ENCODE results near the gene FOXL3.

Gene FOXL3

DNA sequence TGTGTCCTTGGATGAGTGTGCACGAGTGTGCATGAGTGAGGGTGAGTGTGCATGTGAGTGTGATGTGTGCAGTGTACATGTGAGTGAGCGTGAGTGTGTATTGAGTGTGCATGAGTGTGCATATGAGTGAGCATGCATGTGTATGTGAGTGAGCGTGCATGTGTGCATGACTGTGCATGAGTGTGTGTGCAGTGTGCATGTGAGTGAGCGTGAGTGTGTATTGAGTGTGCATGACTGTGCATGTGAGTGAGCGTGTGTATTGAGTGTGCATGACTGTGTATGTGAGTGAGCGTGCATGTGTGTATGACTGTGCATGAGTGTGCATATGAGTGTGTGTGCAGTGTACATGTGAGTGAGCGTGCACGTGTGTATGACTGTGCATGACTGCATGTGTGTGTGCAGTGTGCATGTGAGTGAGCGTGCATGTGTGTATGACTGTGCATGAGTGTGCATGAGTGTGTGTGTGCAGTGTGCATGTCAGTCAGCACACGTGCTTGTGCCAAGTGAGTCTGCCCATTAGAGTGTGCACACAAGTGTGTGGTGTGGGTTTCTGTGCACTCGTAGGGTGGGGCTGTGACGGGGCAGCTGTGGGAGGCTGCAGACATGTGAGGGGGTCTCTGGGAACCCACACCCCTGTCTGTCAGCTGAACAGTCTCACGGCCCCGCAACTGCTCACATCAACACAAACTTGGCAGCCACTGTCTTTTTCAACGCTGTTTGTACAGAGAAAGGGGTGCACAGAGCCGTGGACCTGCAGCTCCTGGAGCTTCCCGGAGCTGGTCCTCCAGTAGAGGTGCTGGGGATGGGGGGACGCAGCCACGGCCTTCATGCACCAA, 14.8 kb downstream of the FOXL3 start:
- DNase-seq: no peak

DNA sequence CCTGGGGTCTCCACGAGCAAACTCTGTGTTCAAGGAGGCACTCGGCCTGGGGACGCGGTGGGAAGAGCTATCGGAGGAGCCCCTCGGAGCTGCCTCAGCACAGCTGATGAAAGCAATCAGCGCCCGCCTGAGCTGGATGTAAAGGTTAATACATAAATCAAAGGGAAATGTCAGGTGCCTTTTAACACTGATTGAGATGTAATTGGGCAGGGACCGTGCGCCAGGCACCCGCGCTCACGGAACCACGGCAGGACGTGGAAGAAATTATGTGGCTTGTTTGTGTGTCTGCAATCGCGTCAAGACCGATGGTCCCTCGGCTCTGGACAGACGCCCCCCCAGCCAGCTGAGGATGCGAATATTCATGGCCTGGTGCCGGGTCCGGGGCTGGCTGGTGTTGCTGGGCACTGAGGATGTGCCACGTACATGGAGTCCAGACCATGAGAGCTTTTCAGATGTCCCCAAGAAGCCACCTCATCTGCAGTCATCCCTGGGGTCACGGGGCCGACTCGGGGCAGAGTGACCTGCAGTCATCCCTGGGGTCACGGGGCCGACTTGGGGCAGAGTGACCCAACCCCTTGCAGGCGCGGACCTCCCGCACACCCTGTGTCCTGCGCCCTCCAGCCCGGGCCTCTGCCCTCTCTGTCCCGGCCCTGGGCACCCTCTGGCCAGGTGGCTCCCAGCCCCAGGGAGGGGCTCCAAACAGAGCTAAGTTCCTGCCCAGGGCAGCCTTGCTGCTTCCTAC, 15.6 kb downstream of the FOXL3 start:
- no peak for DNase-seq

DNA sequence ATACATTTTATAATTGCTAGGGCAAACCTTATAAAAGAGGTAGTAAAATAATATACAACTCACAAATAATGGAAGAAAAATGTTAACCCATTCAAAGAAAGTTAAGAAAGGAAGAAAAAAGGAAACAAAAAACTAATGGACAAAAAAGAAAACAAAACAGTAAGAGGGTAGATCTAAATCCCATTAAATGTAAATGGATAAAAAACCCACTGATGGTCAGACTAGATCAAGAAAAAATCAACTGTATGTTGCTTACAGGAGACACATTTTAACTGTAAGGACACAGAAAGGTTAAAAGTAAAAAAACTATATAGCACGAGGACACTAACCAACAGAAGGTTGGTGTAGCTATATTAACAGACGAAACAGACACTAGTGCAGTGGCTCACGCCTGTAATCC, 18.0 kb downstream of the FOXL3 start:
- no peak for DNase-seq

DNA sequence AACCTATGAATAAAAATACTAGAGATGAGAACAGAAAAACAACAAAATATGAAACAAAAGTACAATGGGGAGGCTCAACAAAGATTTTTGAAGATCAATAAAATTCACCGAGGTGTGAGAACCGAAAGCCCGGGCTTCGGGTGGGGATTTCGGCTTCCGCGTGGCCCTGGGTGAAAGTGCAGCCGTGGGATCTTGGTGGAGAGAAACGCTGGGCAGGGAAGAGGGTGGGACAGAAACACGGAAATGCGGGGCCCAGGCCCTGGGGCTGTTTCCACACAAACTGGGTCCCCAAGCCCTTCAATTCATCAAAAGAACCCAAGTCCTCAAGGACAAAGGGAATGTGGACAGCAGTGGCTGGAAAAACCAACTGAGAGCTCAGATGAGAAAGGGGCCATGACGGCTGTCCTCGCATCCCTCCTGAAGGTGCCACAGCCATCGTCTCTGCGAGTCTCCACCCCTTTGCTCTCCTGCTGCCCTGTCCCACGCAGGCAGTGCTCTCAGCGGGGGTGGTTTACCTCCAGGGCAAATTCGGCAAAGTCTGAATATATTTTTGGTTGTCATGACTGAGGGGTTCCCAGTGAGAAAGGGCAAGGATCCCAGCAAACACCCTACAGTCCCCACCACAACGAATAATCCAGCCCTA, 19.7 kb downstream of the FOXL3 start:
- DNase-seq: no peak

DNA sequence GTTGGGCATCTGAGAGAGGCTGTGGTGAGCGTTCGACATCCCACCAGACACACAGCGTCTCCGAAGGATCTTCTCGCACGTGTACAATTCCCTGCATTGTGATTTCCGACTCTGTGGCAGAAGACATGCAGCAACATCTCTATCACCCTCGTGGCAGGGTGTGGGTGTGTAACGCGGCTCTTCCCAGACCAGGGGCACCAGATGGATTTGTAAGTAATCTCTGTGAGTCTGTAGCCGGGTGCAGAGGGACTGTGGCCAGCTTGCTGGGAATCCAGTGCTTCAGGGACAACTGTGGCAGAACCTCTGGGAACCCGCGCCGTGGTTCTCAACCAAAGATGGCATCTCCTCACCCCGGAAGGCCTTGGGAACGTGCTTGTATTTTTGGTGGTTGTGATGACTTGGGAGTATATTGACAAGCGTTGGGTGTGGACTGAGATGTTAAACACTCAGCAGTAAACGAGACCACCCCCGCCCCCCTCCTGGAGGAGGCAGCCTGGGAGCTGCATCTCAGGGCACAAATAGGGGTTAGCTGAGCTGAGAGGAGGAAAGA, 21.2 kb downstream of the FOXL3 start:
- no peak for DNase-seq

DNA sequence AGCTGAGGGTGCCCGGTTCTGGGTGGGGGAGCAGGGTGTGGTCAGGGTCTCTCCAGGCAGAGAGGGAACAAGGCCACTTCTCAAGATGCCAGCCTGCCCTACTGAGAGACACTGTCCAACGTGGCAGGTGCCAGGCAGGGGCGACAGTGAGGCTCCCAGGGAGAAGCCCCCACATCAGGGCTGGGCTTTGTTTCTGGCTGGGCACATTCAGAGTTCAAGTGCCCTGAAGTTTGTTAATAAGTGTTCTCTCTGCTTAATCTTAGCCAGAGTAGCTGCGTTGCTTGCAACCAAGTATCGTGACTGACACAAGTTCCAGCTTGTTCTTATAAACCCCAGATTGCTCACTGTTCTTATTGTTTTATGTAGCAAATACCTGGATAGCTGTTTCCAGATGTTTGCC, 21.8 kb downstream of the FOXL3 start:
- DNase-seq: no peak

DNA sequence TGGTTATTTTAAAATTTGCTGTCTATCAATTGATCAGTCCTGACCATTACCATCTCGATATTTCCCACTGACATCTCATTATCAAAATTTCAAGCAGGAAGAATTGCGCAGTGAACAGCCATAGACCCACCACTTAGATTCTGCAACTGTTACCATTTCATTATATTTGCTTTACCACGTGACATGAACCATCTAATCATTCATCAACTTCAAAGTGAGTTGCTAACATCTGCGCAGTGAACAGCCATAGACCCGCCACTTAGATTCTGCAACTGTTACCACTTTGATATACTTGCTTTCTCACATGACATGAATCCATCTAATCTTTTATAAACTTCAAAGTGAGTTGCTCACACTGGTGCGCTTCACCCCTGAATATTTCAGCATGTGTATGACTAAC, 22.5 kb downstream of the FOXL3 start:
- DNase-seq: no peak

DNA sequence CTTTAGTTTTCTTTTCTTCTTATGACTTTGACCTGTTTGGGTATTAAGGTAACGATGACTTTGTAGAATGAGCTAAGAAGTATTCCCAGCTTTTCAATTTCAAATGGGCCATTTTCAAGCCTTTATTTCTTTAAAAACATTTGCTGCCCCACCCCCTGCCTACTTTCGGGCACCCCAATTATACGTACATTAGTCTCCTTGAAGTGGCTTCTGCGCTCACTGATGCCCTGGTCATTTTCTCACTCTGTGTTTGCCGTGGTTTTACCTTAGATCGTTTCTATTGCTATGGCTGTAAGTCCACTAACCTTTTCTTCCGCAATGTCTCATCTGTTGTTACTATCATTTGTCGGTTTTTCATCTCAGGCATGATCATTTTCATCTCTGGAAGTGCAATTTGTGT, 24.9 kb downstream of the FOXL3 start:
- DNase-seq: no peak

DNA sequence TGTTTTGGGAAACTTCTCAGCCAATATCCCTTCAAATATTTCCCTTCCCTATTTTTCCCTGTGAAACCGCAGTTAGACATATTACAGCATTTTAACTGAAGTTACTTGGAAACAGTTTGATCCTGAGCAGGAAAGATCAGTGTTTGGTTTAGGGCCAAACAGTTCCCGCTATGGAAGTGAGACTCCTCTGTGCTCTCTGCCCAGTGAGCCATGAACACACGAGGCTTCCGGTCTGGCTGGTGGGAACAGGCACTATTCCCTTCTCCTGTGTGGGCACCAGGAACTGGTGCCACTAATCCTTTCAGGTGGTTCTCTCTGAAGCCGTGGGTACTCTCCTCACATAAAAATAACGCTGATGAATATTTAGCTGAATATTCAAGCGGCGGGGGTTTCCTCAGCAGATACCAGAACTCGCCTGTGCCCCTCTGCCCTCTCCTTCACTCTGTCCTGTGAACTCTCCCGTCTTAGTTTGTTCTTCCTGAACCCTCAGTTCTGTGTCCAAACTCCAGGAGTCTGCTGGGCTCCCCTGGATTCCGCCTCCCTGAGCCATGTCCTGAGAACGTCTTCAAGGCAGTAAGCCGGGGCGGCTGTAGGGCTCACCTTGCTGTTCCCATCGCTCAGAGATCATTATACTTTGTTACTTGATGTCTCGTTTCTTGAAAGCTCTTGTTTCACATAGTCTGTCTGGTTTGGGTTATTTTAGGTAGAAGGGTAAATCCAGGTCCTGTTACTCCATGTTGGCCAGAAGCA, 25.7 kb downstream of the FOXL3 start:
- no peak for DNase-seq

DNA sequence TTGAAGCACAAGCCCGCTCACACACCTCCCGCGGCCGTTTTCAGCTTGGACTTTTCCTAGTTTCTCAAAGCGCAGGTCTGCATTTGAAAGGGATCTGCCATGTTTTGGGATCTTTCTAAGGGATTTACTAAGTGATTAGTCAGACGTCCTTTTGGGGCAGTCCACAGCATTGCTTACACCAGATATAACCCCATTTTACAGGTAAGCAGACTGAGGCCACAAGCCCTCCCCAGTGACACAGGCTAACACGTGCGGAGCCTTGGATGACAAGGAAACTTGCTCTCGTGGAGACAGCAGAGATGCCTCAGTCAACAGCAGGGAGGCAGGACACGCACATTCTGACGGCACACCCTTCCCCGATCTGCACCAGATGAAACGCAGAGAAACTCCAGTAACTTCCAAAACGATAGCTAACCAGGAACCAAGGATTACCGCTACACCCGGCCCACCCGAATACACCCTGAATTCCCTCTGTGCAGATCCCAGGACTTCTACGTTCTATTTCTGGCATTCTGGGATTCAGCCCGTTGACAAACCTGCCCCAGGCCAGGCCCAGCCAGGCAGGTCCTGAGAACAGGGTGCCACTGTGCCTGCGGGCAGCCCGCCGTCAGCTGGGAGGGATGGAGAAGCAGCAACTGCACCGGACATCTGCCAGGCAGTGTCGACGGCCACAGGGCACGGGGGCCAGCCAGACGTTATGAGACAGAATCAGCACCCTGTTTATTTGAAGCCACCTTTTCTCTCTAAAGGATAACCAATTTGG, 27.9 kb downstream of the FOXL3 start:
- no peak for DNase-seq

DNA sequence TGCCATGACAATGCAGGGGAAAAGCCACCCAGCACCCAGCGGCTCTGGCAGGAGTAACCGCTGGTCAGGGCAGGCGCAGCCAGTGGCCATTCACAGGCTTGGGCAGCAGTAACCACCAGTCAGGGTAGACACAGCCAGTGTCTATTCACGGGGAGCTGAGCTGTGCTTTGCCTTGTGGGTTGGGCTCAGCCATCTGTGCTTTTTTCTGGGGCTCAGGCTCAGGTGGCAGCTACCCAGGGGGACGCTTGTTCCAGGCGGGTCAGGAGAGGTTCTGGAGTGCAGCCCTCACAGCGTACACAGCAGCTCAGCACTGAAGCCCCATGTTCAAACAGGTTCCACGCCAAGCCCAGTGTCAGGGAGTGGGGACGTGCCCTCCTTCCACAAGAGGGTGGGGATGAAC, 28.5 kb downstream of the FOXL3 start:
- DNase-seq: no peak

DNA sequence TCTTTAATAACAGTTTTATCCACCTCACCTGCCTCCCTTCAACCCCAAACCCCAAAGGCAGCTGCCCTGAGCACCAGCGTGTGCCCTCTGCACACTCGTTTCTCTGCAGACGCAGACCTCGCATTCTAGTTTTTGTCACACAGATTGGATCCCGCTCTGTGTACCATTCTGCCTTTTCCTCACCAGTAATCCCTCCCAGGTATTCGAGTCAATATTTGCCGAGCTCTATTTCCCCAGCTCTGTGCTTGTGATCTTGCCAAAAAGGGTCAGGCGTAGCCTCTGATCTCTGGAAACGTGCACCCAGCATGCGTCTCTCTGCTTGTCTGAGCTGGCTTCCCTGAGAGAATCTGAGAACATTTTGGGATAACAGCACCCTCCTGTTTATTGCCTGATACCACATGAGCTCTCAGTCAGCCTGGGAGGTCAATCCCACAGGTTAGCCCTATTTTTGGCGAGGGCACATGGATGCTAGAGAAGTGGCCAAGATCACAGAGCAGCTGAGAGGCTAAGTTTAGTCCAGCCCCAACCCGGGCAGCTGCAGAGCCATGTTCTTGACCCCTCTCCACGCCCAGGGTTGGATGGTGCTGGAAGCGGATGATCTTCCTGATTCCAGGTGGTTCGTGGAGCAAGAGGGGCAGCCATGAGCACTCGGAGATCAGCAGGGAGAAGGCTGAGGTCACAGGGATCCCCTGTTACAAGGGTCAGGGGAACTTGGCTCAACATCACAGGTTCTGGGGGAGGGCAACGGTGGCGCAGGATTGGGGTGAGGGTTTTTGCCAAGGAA, 29.1 kb downstream of the FOXL3 start:
- DNase-seq: no peak

DNA sequence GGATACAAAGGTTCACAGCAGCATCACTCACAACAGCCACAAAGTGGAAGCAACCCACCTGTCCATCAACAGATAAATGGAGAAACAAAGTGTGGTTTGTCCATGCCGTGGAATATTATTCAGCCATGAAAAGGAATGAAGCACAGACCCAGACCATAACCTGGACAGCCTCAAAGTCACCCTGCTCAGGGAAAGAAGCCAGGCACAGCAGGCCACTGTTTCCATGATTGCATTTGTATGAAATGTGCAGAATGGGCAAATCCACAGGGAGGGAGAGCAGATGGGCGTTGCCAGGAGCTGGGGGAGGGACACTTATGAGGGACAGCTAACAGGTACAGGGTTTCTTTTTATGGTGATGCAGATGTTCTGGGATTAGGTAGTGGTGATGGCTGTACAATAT, 30.3 kb downstream of the FOXL3 start:
- DNase-seq: no peak

DNA sequence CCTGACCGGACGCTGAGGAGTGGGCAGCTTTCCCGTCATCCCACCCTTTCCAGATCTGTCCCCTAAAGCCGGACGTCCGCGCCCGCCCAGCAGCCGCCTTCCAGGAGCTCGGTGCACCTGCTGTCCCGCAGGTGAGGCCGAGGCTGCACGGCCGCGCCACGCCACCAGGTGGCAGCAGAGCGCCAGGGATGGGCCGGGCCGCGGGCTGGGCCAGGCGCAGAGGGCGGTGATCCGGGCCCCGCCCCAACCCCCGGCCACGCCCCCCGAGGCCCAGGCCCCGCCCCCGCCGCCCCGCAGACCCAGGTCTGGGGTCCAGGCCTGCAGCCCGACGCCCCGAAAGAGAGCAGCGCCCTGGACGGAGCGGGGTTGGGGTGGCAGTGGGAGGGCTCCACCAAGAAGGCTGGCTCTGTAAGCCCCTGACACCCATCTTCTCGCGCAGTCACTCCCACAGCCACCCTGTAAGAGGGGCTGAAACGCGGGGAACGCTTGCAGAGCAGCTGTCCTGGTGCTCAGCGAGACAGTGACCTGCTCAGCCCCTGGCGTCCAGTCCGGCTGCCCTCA, 32.2 kb downstream of the FOXL3 start:
- peak; percentile 86 for DNase-seq

DNA sequence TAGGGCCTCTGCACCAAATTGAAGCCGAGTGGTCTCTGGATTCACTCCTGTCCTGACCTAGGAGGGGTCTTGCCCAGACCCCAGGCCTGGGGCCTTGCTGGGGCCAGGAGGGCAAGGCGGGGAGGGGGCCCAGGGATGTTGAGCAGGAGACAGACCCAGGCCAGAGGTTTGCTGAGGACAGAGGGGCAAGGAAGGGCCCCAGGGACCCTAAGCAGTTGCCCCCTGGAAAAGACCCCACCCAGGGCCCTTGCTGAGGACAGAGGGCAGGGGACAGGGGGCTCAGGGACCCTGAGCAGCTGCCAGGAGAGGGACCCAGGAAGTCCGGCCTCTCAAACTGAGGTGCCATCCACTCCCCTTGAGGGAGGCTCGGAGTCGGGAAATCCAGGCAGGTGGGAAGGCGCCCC, 32.7 kb downstream of the FOXL3 start:
- DNase-seq: no peak

DNA sequence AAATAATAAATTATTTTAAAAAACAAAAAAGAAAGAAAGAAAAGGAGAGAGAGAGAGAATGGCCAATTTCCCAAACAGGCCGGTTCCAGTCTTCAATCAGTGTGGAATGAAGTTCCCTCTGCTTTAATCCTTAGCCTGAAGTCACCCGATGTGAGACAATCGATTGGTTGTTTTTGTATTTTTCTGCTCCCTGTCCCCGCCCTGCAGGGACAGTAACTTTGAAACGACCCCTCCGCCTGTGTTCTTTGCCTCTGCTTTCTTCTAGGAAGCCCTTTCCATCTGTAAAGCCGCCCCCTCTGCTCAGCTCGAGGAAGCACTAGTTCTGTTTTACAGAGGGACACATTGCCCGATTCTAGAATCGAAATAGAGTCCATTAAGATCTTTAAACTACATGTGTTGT, 33.4 kb downstream of the FOXL3 start:
- DNase-seq: no peak

DNA sequence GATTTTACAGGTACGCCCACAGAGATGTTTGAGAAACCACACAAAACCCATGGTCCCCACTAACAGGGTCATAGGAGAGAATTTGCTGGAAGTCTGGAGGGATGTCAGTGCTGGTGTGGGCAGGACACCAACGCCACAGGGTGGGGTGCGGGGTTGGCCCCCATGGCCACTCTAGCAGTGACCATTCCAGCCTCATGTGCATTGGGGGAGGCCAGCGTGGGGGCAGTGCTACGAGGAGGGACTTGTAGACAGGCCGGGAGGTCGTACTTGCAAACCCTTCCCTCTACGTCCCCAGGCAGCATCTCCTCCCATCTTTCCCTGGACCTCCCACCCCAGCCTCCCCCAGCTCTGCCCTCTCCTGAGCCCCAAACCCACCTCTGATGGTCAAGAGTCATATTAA, 34.0 kb downstream of the FOXL3 start:
- no peak for DNase-seq

DNA sequence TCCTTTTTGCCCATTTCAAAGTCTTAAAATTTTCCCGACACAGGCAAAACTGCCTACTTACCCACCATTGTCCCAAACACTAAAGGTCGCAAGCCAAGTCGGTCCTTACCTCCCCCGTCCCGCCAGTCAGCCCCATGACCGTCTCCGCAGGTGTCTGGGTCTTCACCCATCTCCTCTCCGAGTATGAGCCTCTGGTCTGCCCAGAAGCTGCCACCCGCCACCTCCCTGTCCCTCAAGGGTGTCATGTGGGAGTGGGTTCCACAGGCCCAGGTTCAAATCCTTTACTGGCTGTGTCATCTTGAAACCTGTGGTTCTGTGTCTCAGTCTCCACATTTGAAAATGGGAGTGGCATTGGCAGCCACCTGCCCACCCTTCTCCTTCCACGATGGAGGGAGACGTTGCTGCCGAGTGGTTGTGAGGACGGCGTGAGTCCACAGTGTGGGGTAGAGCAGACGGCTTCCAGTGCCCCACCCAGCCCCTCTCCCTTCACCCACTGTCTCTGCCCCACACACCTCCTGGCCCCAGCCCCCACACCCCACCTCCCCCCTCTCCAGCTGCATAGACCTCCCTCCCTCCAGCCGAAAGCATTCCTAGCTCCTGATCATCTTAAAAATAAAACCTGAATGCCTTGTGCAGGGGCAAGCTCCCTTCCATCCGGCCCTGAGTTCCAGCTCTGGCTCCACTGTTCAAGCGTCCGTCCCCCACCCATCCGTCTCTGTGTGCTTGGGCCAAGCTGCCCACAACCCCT, 35.3 kb downstream of the FOXL3 start:
- DNase-seq: no peak

DNA sequence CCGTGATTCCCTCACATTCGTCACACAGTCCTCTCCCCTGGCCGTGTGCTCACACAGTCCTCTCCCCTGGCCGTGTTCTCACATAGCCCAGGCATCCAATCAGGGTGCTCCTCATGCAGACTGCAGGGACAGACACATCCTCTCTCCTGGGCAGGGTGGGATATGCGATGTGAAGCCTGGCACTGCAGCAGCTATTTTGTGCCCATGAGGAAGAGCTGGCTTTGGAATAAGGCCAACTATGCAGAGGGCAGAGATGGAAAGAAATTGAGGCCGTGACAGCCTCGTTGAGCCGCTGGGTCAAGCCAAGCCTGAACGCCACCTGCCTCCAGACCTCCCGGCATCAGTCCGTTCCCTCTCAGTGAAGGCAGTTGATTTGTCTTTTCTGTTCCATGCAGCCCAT, 35.8 kb downstream of the FOXL3 start:
- DNase-seq: no peak

DNA sequence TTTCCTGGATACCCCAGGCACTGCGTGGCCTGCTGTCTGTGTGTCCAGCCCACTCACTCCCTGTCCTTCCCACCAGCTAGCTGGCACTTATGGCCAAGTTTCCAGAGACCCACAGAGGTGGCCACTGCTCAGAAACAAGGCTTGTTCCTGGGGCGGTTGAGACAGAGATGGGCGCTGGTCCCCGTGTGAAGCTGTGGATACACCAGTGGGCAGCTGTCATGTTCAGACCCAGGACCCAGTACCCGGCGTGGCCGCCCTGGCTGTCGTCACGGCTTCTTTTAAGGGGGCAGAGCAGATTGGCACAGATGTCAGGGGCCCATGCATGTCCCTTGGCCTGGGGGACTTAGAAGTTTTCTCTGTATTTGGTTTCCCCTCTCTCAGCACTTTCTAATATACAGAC, 36.3 kb downstream of the FOXL3 start:
- no peak for DNase-seq
